AG09309 (cell line): ENCODE data around the gene TRMT44.
"Not testable (repeated sequence)": the region's sequence is repeated elsewhere in the genome, so short reads cannot be mapped to it uniquely, and the experiment has no call there.

Experiments
- DNase-seq: peaks from one replicate; pipeline ENCODE4 v3.0.0-alpha.2; 2010; ENCODE audit warnings: low read depth
- H3K4me3 ChIP-seq: 2 replicates; pipeline ENCODE4 v1.5.1; 2011; ENCODE audit warnings: mild to moderate bottlenecking, low read depth, low read length, moderate library complexity; ENCODE audit not compliant: control insufficient read depth
- TF ChIP-seq, protein P1 (sequence below): IDR thresholded peaks from 2 replicates; pipeline ENCODE4 v1.5.1; 2011; ENCODE audit warnings: mild to moderate bottlenecking, low read depth, low read length, inconsistent platforms; ENCODE audit not compliant: insufficient read depth, control insufficient read depth; ENCODE audit errors: missing control alignments

Gene TRMT44

DNA sequence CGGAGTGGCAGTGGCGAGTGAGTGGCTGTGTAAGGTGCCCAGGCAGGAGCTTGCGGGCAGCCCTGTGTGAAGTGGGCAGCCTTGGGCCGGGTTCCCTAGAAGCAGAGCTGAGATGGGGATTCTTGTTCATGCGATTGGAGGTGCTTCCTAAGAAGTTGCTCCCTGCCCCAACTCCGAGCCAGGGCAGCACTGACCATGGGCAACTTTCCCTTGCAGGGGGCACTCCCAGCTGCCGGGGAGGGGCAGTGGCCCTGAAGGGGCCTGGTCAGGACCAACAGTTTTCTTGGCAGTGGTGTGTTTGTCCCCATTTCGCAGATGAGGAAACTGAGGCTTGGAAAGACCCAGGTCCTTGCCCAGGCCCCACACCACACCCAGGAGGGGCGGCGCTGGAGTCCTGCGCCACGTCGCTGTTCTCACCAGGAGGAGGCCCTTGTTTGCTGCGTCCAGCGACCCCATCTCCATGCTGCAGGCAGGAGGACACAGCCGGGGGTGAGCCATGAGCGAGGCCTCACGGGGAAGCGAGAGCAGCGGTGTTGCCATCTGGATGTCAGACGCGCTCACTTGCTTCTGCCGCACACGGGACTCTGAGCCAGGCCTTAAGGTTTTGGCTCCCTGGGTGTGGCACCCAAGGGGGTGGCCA lies 68.9 kb downstream of the TRMT44 start:
- TF ChIP-seq, protein P1, sequence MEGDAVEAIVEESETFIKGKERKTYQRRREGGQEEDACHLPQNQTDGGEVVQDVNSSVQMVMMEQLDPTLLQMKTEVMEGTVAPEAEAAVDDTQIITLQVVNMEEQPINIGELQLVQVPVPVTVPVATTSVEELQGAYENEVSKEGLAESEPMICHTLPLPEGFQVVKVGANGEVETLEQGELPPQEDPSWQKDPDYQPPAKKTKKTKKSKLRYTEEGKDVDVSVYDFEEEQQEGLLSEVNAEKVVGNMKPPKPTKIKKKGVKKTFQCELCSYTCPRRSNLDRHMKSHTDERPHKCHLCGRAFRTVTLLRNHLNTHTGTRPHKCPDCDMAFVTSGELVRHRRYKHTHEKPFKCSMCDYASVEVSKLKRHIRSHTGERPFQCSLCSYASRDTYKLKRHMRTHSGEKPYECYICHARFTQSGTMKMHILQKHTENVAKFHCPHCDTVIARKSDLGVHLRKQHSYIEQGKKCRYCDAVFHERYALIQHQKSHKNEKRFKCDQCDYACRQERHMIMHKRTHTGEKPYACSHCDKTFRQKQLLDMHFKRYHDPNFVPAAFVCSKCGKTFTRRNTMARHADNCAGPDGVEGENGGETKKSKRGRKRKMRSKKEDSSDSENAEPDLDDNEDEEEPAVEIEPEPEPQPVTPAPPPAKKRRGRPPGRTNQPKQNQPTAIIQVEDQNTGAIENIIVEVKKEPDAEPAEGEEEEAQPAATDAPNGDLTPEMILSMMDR, result no peak
- no peak overlapping the region for H3K4me3 ChIP-seq
- DNase-seq, result no peak

DNA sequence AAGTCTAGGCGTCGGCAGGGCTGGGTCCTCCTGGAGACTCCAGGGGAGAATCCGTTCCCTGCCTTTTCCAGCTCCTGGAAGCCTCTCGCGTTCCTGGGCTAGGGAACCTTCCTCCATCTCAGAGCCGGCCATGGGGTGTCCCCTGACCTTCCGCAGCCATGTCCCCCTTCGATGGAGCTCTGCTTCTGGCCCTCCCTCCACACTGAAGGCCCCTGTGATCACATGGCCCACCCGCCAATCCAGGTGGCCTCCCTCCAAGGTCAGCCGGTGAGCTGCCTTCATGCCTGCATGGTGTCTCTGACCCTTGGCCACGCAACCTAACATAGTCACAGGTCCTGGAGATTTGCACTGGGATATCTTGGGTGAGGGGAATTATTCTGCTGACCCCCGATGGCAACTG lies 69.6 kb downstream of the TRMT44 start:
- H3K4me3 ChIP-seq, result no peak overlapping the region
- DNase-seq, result no peak
- TF ChIP-seq, protein P1, result no peak

DNA sequence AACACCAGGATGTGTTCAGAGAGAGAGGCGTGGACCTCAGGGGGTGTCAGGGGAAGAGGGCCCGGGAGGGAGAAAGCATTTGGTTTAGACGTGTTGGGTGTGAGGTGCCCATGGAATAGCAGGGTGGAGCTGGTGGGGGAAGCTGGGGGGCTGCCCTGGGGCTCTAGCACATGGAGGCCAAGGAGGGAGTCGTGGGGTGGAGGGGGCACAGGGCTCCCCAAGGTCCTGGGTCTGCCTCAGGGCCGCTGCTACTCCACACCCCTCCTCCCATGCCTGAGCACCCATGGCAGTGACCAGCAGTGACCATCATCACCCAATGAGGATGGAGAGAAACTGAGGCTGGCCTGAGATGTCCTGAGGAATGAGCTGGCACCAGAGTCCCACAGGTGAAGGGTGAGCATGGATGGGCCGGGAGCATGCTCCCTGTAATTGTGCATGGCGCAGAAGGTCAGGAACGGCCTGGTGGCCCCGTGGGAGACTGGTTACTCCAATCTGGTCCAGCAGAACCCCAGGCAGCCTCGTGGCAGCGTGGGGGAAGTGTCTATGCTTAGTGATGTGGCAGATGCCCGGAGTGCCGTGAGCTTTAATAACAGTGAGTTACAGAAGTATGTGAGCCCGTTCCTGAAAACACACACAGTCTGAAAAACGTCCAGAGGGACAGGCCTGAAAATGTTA lies 70.2 kb downstream of the TRMT44 start:
- DNase-seq, result no peak
- TF ChIP-seq, protein P1, result no peak

DNA sequence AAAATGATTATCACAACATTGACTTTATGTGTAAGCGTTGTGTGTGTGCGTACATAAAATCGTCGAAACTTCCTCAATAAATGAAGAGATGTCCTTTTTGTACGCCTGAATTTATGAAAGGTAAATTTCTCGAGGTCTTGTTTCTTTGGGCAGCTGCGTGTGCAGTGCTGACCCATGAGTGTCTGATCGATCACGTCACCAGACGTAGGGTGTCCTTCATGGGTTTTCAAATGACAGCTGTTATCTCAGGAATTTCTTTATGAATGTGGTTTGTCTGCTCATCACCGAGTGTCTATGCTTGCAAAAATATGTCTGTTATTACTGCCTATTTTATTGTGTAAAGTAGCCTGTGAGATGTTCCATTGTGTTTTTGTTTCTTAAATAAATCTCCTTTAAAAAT lies 71.9 kb downstream of the TRMT44 start:
- no peak for DNase-seq
- TF ChIP-seq, protein P1, result no peak
- no peak overlapping the region for H3K4me3 ChIP-seq

More for the DNA sequence above, 70.2 kb downstream of the TRMT44 start:
- no peak overlapping the region for H3K4me3 ChIP-seq

DNA sequence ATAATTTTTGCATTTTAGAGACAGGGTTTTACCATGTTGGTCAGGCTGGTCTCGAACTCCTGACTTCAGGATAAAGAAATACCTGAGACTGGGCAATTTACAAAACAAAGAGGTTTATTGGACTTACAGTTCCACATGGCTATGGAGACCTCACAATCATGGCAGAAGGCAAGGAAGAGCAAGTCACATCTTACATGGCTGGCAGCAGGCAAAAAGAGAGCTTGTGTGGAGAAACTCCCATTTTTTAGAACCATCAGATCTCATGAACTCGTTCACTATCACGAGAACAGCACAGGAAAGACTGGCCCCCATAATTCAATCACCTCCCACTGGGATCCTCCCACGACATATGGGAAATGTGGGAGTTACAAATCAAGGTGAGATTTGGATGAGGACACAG lies 72.5 kb downstream of the TRMT44 start:
- H3K4me3 ChIP-seq, DNase-seq: not testable (repeated sequence)

DNA sequence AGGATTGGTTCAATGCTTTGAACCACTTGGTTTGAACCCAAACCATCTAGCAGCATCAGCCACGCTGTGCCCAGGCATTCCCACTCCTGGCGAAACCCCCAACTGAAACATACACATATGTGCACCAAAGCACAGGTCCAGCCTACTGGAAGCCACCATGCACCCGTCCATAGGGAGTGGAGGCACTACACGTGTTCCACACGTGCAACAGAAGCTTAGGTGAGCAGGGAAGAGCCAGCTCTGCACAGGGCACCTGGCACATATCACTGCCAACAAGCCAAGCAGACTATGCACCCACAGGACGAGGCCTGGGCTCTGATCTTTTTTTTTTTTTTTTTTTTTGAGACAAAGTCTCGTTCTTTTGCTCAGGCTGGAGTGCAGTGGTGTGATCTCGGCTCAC lies 73.4 kb downstream of the TRMT44 start:
- no peak for DNase-seq
- H3K4me3 ChIP-seq, result no peak overlapping the region
- TF ChIP-seq, protein P1, result no peak

DNA sequence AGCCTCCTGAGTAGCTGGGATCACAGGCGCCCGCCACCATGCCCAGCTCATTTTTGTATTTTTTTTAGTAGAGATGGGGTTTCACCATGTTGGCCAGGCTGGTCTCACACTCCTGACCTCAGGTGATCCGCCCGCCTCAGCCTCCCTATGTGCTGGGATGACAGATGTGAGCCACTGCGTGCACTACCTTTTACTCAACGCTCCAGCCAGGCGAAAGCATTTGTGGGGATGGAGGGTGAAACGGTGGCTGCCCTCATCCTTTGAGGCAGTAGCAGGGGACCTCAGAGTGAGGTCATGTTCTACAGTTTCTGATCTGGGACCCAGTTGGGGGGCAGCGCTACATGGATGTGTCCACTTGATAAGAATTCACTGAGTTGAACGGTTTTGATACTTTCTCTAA lies 73.8 kb downstream of the TRMT44 start:
- no peak for DNase-seq
- no peak overlapping the region for H3K4me3 ChIP-seq
- TF ChIP-seq, protein P1, result no peak
